HL-60 (cell line): ENCODE measurements around the gene TBXAS1.

ENCODE experiments used
- DNase-seq, 2 experiments: peaks; one replicate each; pipeline ENCODE4 v3.0.0-alpha.2; 2010 to 2020; ENCODE audit warnings: low read depth in 1 of 2, low spot score in 1 of 2
- H3K27ac ChIP-seq: fragments of 250-450 bp; sonication (Bioruptor Pico); replicated peaks from 2 replicates; pipeline ENCODE4 v1.5.1; 2020; ENCODE audit warnings: mild to moderate bottlenecking, moderate library complexity
- H3K27me3 ChIP-seq: fragments of 250-450 bp; sonication (Bioruptor Pico); 2 replicates; pipeline ENCODE4 v1.5.1; 2021; ENCODE audit warnings: mild to moderate bottlenecking, moderate library complexity; ENCODE audit not compliant: insufficient read depth, poor library complexity, severe bottlenecking
- H3K4me3 ChIP-seq: replicated peaks from 2 replicates; pipeline ENCODE4 v1.5.1; 2011; ENCODE audit warnings: mild to moderate bottlenecking, control low read depth, low read length; ENCODE audit not compliant: insufficient read depth
- GABPA ChIP-seq: IDR thresholded peaks from 2 replicates; pipeline ENCODE4 v1.6.1; 2012; ENCODE audit warnings: low read depth
- POLR2AphosphoS5 ChIP-seq: IDR thresholded peaks from 2 replicates; pipeline ENCODE4 v1.6.1; 2012; ENCODE audit warnings: low read depth
- REST ChIP-seq: IDR thresholded peaks from 2 replicates; pipeline ENCODE4 v1.6.1; 2012; ENCODE audit warnings: low read depth; ENCODE audit not compliant: insufficient replicate concordance
- SPI1 ChIP-seq: IDR thresholded peaks from 2 replicates; pipeline ENCODE4 v1.6.1; 2012; ENCODE audit warnings: low read depth, mild to moderate bottlenecking, borderline replicate concordance
- TF ChIP-seq, protein P1 (sequence below): IDR thresholded peaks from one replicate; pipeline ENCODE4 v1.5.1; 2011; ENCODE audit warnings: low read length, control low read depth, inconsistent platforms; ENCODE audit not compliant: insufficient read depth

Gene TBXAS1

DNA sequence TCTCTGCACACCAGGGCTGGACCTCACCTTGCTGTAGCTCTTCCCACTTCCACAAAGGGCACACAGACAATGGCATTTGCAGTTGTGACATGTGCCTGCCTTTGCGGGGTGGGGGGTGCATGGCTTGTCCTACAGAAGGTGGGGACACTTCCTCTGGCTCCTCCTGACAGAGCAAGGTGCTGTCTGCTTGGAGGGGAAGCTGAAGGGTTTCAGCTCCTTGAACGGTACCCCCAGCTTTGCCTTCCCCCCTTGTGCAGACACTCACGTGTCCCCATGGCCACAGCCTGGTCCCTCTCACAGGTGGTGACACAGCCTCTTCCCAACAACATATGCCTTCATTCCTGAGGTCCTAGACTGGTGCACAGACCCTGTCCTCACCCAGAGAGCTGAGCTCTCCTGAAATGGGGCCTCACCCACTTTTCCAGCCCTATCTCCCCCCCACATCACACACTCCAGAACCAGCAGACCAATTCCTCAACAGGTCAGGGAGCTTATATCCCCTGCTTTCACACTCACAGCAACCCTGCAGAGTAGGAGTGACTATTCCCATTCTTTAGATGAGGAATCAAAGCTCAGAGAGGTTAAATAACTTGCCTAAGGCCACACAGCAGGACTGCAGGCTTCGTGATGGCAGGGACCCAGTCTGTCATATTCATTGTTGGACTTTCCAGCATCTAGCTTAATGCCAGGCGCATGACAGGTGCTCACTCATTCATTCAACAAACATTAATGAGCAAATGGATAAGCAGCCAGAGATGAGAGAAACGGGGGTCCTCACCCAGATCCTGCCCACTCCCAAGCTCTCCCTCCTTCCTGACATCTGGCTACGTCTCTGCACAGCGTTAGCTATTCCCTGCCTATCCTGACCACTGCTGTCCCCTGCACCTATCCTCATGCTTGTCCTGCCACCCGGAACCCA, 189.3 kb downstream of the TBXAS1 start:
- H3K4me3 ChIP-seq: no peak overlapping the region
- no peaks in the 10 kb centered on the region for H3K27me3 ChIP-seq
- TF ChIP-seq POLR2AphosphoS5 (no peak), GABPA (no peak), REST (no peak), SPI1 (no peak)
- TF ChIP-seq, protein P1, sequence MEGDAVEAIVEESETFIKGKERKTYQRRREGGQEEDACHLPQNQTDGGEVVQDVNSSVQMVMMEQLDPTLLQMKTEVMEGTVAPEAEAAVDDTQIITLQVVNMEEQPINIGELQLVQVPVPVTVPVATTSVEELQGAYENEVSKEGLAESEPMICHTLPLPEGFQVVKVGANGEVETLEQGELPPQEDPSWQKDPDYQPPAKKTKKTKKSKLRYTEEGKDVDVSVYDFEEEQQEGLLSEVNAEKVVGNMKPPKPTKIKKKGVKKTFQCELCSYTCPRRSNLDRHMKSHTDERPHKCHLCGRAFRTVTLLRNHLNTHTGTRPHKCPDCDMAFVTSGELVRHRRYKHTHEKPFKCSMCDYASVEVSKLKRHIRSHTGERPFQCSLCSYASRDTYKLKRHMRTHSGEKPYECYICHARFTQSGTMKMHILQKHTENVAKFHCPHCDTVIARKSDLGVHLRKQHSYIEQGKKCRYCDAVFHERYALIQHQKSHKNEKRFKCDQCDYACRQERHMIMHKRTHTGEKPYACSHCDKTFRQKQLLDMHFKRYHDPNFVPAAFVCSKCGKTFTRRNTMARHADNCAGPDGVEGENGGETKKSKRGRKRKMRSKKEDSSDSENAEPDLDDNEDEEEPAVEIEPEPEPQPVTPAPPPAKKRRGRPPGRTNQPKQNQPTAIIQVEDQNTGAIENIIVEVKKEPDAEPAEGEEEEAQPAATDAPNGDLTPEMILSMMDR: no peak
- no peak overlapping the region for H3K27ac ChIP-seq
- DNase-seq: no peak

GRCh38 chr7:140019172-140019571, 190.1 kb downstream of the TBXAS1 start:
- no peak overlapping the region for H3K4me3 ChIP-seq
- no peak for DNase-seq
- no peak overlapping the region for H3K27ac ChIP-seq
- TF ChIP-seq GABPA (no peak), POLR2AphosphoS5 (no peak), REST (no peak), SPI1 (no peak)
- TF ChIP-seq, protein P1: no peak
- no peaks in the 10 kb centered on the region for H3K27me3 ChIP-seq

DNA sequence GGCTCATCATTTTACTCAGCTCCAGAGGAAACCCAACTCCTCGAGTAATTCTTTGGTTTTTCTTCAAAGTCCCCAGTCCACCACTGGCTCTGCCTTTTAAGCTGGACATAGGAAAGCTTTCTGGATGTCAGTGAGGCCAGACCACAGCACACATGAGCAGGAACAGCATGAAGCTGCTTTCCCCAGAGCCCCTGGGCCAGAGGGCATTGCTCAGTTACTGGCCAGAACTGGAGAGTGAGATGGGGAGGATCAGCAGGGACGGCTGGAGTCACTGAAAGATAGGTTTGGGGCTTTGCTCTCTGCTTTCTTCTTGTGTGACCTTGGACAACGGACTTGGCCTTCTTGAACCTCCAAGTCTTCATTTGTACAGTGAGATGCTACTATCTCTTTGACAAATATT, 190.5 kb downstream of the TBXAS1 start:
- Histone ChIP-seq H3K27me3 (peaks cover 2% of the 10 kb centered on the region), H3K4me3 (no peak overlapping the region), H3K27ac (no peak overlapping the region)
- TF ChIP-seq, protein P1: no peak
- no peak for TF ChIP-seq SPI1
- TF ChIP-seq POLR2AphosphoS5: no peak
- DNase-seq: no peak

GRCh38 chr7:140021603-140022002, 192.5 kb downstream of the TBXAS1 start:
- TF ChIP-seq GABPA (no peak), SPI1 (no peak), POLR2AphosphoS5 (no peak), REST (no peak)
- TF ChIP-seq, protein P1: no peak
- peaks cover 2% of the 10 kb centered on the region for H3K27me3 ChIP-seq
- no peak for DNase-seq
- H3K4me3 ChIP-seq: no peak overlapping the region
- no peak overlapping the region for H3K27ac ChIP-seq
